Activated CD8-positive, alpha-beta T cell treated with anti-CD3 and anti-CD28 coated beads, Interleukin-2, amount 10 ng/mL, durations not matched to agents 7 days and 5 days (primary cell): ENCODE measurements around the gene ZDHHC11B. TPM values are rescaled to one million over a fixed set of nuclear protein-coding genes. Genes with fewer than 3 reads are reported as not detected.

Source experiments
- ATAC-seq: fragments of 150-1000 bp; cut with Tn5 transposase; one replicate; pipeline ENCODE4 v1.10.0; 2021; ENCODE audit warnings: moderate library complexity
- CTCF ChIA-PET: fragments of 350-600 bp; sonication (Branson Sonifier 250); formaldehyde crosslinking; loops from one replicate; lab custom pipeline; 2021; ENCODE audit warnings: antibody characterized with exemption; lab: Charles Lee
- POLR2A ChIA-PET: fragments of 350-600 bp; sonication (Branson Sonifier 250); formaldehyde crosslinking; loops from one replicate; lab custom pipeline; 2021; ENCODE audit warnings: antibody characterized with exemption; lab: Charles Lee
- DNase-seq: peaks from one replicate; pipeline ENCODE4 v3.0.0-alpha.2; 2020
- H3K27ac Mint-ChIP-seq: one replicate; pipeline ENCODE4 v1.8.0; 2021; ENCODE audit warnings: mild to moderate bottlenecking, mixed read lengths
- H3K27me3 Mint-ChIP-seq: one replicate; pipeline ENCODE4 v1.8.0; 2021; ENCODE audit warnings: low read depth, mixed read lengths
- H3K36me3 Mint-ChIP-seq: one replicate; pipeline ENCODE4 v1.8.0; 2021; ENCODE audit warnings: low read depth, mixed read lengths
- H3K4me1 Mint-ChIP-seq: one replicate; pipeline ENCODE4 v1.8.0; 2021; ENCODE audit warnings: low read depth, mixed read lengths
- H3K4me3 Mint-ChIP-seq: one replicate; pipeline ENCODE4 v1.8.0; 2021; ENCODE audit warnings: mild to moderate bottlenecking, mixed read lengths
- H3K9me3 Mint-ChIP-seq: one replicate; pipeline ENCODE4 v1.8.0; 2022; ENCODE audit warnings: mixed read lengths; ENCODE audit not compliant: insufficient read depth
- total RNA-seq, 2 experiments: library from RNA; stranded (reverse); gene quantifications; one replicate each; pipeline ENCODE4 v1.2.3, GENCODE V29; 2021

ZDHHC11B gene
- total RNA-seq, 2 experiments from 2014 or later, result 0.10 TPM; not detected in 1

DNA sequence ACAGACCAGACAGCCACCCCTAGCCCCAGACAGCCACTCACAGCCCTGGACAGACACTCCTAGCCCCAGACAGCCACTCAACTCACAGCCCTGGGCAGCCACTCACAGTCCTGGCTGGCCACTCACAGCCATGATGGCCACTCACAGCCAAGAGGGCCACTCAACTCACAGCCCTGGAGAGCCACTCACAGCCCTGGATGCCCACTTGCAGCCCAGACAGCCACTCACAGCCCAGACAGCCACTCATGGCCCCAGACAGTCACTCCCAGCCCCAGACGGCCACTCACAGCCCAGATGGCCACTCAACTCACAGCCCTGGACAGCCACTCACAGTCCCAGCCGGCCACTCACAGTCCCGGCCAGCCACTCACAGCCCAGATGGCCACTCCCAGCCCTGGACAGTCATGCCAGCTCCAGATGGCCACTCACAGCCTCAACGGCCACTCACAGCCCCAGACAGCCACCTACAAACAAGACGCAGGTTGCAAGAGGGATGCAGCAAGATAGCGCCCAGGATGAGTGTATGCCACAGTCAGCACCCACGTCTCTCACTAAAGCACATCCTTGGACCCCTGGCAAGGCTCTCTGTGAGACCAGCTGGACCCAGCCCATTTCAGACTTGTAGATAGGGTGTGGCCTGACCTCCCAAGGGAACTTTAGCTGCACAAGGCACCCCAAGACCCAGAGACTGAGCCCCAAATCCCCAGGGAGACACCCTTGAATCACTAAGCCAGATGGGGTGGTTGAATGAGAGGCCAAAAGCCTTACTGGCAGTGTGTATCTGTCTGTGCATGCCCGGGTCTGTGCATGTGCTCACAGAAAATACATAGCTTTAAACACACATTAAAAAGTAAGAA, 22.4 kb downstream of the ZDHHC11B start:
- H3K27me3 Mint-ChIP-seq, result no peaks in the 10 kb centered on the region
- DNase-seq, result peak; percentile 15
- peaks cover 5% of the 10 kb centered on the region for H3K4me1 Mint-ChIP-seq
- ChIA-PET POLR2A (no interaction called here), CTCF (no interaction called here)
- H3K4me3 Mint-ChIP-seq, result no peak overlapping the region
- H3K9me3 Mint-ChIP-seq, result no peaks in the 10 kb centered on the region
- no peak for ATAC-seq
- H3K36me3 Mint-ChIP-seq, result no peaks in the 10 kb centered on the region
- no peak overlapping the region for H3K27ac Mint-ChIP-seq

DNA sequence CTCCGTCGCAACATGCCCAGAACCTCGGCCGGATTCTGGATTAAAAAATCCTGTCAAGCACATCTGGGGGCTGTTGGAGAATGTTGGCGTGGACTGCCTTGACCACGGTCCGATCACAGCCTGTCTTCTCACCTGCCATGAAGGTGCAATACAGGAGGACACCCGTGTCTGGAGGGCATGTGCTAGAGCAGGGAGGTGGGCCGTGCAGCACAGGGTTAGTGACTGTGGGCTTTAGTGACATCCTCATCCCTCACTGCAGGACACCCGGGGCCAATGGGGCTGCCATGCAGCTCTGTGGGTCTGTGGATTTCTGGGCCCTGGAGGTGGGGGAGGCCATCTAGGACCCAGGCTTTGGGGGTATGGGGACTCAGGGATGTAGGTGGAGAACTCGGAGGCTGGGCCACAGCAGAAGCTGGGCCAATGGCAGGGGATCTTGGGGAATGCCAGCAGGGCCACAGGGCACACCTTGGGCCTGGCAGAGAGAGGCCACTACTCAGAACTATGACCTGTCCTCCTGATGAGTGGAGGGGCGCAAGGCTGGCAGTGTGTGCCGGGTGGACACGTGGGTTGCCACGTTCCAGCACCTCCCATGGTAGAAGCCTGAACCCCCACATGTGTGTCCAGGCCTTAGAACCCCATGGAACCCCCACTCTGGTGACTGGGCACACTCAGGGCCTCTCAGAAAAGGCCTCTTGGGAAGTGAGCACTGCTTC, 23.3 kb downstream of the ZDHHC11B start:
- POLR2A ChIA-PET, result no interaction called here
- H3K27ac Mint-ChIP-seq, result no peak overlapping the region
- no peaks in the 10 kb centered on the region for H3K9me3 Mint-ChIP-seq
- CTCF ChIA-PET, result no interaction called here
- ATAC-seq (no peak), DNase-seq (peak; percentile 13)
- H3K36me3 Mint-ChIP-seq, result no peaks in the 10 kb centered on the region
- H3K4me1 Mint-ChIP-seq, result peaks cover 5% of the 10 kb centered on the region
- H3K4me3 Mint-ChIP-seq, result no peak overlapping the region
- no peaks in the 10 kb centered on the region for H3K27me3 Mint-ChIP-seq

DNA sequence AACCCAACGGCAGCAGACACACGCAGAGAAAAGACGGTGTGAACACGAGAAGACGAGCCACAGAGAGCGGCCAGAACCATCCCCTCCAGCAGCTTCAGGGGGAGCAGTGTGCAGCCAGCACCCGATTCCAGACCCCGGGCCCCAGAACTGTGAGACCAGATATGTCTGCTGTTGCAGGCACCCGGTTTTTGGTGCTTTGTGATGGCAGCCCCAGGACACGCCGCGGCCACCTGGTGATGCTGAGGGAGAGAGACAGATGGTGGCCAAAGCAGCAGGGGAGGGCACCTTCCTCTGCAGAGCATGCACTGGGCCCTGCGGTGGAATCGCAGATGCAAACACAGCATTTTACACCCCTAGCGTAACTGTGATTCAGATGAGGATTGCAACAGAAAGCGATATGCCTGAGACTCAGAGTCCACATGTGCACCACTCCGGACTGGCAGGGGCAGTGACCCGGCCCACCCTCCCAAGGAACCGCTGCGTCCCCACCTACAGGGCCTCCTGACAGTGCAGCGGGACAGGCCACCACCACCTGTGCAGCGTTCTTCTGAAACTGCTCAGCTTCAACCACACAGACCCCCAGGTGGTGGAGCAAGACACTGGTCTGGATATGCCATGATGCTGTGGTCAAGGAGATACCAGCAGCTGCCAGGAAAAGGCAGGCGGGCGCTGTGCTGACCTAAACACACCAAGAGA, 24.0 kb downstream of the ZDHHC11B start:
- DNase-seq (peak; percentile 16), ATAC-seq (no peak)
- Mint-ChIP-seq H3K27me3 (no peaks in the 10 kb centered on the region), H3K27ac (no peak overlapping the region), H3K36me3 (no peaks in the 10 kb centered on the region), H3K4me3 (no peak overlapping the region), H3K9me3 (no peaks in the 10 kb centered on the region), H3K4me1 (peaks cover 5% of the 10 kb centered on the region)
- ChIA-PET POLR2A (no interaction called here), CTCF (no interaction called here)

DNA sequence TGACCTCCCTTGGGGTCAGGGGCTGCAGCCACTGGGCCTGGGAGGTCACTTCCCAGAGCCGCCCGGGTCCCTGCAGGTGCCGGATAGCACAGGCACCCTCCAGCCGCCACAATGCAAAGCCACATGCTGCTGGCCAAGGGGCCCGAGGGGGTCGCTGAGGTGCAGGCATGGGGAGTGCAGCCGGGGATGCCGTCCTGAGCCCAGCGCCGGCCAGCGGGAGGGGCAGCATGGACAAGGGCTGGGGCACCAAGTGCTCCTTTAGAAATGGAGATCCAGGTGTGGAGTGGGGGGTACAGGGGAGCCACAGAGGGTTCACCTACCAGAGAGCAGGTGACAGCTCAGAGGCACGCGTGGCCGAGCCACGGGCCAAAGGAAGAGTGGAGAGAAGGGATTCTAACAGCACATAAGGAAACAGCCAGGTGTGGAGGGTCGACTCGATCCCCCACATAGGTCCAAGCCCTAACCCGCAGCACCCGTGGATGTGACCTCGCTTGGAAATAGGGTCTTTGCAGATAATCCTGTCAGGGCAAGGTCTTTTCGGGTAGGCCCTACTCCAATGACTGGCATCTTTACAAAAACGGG, 24.7 kb downstream of the ZDHHC11B start:
- no peak overlapping the region for H3K27ac Mint-ChIP-seq
- peak; percentile 4 for DNase-seq
- H3K36me3 Mint-ChIP-seq, result no peaks in the 10 kb centered on the region
- no peak overlapping the region for H3K4me3 Mint-ChIP-seq
- ATAC-seq, result no peak
- no peaks in the 10 kb centered on the region for H3K9me3 Mint-ChIP-seq
- POLR2A ChIA-PET, result no interaction called here
- H3K4me1 Mint-ChIP-seq, result peaks cover 5% of the 10 kb centered on the region
- H3K27me3 Mint-ChIP-seq, result no peaks in the 10 kb centered on the region
- CTCF ChIA-PET, result no interaction called here

DNA sequence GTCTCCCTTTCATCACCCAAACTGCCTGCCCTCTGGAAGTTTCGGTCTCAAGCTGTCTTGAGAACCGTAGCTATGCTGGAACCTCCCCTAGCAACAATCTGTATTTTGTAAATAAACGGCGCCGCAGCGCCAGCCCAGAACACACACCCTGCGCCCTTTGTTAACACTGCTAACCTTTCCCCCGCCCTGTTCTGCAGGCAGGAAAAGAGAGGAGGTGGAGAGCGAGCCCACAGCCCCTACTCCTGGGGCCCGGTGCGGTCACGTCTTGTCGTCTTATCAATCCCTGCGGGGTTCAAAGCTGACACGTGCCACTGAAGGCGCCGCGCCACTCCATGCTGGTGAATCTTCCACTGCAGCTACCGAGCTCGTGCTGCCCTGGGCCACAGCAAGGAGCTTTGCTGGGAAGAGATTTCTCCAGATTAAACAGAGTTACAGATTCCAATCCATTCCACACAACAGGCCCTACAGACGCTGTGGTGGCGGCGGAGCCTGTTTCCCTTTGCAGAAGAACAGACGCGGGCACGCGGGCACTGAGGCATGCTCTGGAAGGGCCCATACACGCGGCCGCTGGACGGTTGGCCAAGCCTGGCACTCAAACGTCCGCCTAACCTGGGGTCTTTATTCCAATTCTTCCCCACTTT, 25.3 kb downstream of the ZDHHC11B start:
- no peaks in the 10 kb centered on the region for H3K36me3 Mint-ChIP-seq
- H3K27ac Mint-ChIP-seq, result no peak overlapping the region
- no peak overlapping the region for H3K4me3 Mint-ChIP-seq
- ChIA-PET POLR2A (no interaction called here), CTCF (no interaction called here)
- H3K27me3 Mint-ChIP-seq, result no peaks in the 10 kb centered on the region
- DNase-seq (peak; percentile 37), ATAC-seq (peak; percentile 76)
- no peaks in the 10 kb centered on the region for H3K9me3 Mint-ChIP-seq
- H3K4me1 Mint-ChIP-seq, result peaks cover 5% of the 10 kb centered on the region

DNA sequence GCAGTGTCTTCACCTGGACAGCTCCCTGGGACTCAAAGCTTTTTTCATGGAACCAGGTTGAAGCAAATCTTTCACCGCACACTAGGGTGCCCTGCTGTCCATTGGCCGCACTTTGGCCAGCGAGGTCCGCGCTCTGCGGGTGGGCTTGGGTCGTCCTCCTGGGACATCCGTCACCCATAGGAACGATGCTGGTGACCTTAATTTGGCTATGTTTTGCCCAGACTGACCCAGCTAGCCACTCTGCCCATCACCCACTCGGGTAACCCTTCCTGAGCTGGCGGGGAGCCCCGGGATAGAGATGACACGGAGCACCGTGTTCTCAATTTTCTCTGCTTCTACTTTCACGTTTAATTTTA, 25.9 kb downstream of the ZDHHC11B start:
- DNase-seq, result no peak
- Mint-ChIP-seq H3K4me1 (peaks cover 5% of the 10 kb centered on the region), H3K27ac (no peak overlapping the region), H3K36me3 (no peaks in the 10 kb centered on the region), H3K4me3 (no peak overlapping the region), H3K9me3 (no peaks in the 10 kb centered on the region), H3K27me3 (no peaks in the 10 kb centered on the region)
- ChIA-PET POLR2A (no interaction called here), CTCF (no interaction called here)
- no peak for ATAC-seq

DNA sequence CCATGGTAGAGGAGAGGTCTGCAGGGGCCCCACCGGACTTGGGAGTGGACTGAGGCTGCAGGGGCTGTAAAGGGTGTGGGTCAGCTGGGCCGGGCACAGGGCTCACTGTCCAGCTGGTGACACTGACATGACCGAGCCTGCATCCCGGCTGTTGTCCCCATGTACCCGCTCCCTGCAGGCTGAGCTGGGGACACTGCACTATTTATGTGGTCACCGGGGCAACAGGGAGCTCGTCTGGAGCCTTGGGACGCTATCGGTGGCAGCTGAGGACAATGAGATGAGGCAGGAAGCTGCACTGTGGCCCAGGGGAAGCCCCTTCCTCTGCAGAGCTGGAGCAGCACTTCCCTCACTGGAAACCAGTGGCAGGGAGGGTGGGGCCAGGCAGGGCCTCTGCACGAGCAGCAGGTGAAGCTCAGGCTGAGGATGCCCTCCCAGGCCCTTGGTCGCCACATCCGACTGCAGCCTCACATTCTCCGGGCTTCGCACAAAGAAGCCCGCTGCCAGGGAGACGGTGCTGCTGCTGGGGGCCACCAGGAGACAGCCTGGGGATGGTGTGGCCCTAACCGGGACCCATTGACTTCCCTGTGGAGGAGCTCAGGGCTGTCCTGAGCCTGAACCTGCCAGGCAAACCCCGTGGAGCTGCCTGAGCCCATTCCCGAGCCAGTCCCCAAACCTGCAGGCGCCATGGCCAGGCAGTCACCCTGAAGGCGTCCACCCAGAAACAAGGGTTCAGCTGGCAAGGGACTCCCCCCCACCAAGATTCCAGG, 26.4 kb downstream of the ZDHHC11B start:
- Mint-ChIP-seq H3K27ac (no peak overlapping the region), H3K27me3 (no peaks in the 10 kb centered on the region), H3K4me3 (no peak overlapping the region), H3K36me3 (no peaks in the 10 kb centered on the region), H3K9me3 (no peaks in the 10 kb centered on the region), H3K4me1 (peaks cover 5% of the 10 kb centered on the region)
- ChIA-PET CTCF (no interaction called here), POLR2A (no interaction called here)
- DNase-seq (peak; percentile 20), ATAC-seq (no peak)

DNA sequence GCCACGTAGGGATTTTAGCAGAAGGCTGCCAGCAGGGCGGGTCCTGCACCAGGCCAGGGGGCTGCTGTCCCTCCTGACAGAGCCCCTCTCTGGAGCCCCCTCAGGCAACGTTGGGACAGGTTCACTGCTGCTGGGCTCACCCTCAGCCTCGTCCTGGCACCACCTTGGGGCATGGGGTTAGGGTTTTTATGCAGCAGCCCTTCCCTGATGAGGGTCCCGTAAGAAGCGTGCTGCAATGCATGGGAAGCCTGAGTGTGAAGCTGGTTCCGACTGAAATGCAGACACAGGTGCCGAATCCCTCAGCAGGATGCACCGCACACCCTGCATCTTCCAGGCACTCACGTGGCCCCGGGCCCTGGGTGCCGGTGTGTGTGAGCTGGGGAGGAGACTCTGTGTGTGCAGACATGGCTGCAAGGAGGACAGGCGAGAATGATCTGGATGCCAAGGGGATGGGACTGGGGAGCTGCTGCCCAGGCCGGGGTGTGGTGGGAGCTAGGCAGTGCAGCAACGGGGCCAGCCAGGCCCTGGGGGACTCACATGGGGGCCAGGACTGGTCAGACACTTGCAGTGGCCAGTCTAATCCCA, 27.1 kb downstream of the ZDHHC11B start:
- H3K27ac Mint-ChIP-seq, result no peak overlapping the region
- CTCF ChIA-PET, result no interaction called here
- H3K4me1 Mint-ChIP-seq, result peaks cover 5% of the 10 kb centered on the region

DNA sequence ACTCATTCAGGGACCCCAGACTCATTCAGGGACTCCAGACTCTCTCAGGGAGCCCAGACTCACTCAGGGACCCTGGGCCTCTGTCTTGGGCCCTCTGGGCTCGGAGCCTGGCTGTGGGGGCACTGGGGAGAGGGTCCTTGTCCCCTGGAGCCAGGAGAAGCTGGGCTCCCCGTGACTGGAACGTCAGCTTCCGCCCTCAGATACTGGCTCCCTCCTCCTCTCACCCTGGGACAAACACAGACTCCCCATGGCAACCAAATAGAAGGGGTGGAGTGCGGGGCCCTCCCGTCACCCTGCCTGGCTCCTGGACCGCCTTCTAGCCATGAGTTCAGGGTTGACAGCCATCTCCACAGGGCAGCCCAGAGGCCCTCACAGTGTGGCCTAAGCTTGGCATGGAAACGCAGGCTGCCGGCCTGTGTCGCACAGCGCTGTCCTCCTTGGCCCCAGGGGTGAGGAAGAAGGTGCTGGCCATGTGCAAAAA, 27.6 kb downstream of the ZDHHC11B start:
- ChIA-PET CTCF (no interaction called here), POLR2A (no interaction called here)
- ATAC-seq (no peak), DNase-seq (peak; percentile 12)
- H3K36me3 Mint-ChIP-seq, result no peaks in the 10 kb centered on the region
- peaks cover 5% of the 10 kb centered on the region for H3K4me1 Mint-ChIP-seq
- H3K27ac Mint-ChIP-seq, result no peak overlapping the region
- no peak overlapping the region for H3K4me3 Mint-ChIP-seq
- H3K9me3 Mint-ChIP-seq, result no peaks in the 10 kb centered on the region
- no peaks in the 10 kb centered on the region for H3K27me3 Mint-ChIP-seq

More for the DNA sequence above, 27.1 kb downstream of the ZDHHC11B start:
- DNase-seq, result peak; percentile 16
- Mint-ChIP-seq H3K9me3 (no peaks in the 10 kb centered on the region), H3K4me3 (no peak overlapping the region), H3K27me3 (no peaks in the 10 kb centered on the region), H3K36me3 (no peaks in the 10 kb centered on the region)
- ATAC-seq, result no peak
- POLR2A ChIA-PET, result no interaction called here

DNA sequence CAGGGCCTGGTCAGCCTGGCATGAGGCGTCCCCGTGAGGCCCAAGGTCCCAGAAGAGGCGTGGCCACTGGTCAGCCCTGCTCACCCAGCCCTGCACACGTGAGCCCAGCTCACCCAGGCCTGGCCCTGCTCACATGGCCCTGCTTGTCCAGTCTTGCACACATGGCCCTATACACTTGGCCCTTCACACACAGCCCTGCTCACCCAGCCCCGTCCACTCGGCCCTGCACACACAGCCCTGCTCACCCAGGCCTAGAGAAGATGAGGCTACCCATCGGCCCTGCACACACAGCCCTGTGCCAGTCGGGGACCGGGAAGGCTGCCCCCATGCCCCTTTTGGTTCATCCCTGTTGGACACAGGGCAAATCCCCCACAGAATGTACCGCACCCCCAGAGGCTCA, 28.4 kb downstream of the ZDHHC11B start:
- Mint-ChIP-seq H3K4me3 (no peak overlapping the region), H3K4me1 (peaks cover 5% of the 10 kb centered on the region), H3K36me3 (no peaks in the 10 kb centered on the region), H3K27me3 (no peaks in the 10 kb centered on the region), H3K9me3 (no peaks in the 10 kb centered on the region), H3K27ac (no peak overlapping the region)
- DNase-seq (no peak), ATAC-seq (no peak)
- ChIA-PET POLR2A (no interaction called here), CTCF (no interaction called here)
